HEK293 (cell line): ENCODE data around the gene EIF4G3.

Experiments used
- CTCF ChIP-seq: fragments of 450-650 bp; formaldehyde crosslinking; IDR thresholded peaks from 2 replicates; pipeline ENCODE4 v1.5.1; 2016; ENCODE audit warnings: missing biosample characterization, missing genetic modification characterization
- SETDB1 ChIP-seq: IDR thresholded peaks from one replicate; pipeline ENCODE4 v1.6.1; 2017; ENCODE audit warnings: mild to moderate bottlenecking, low read length, moderate library complexity, mixed read lengths; ENCODE audit not compliant: insufficient read length
- ZNF18 ChIP-seq: fragments of 450-650 bp; formaldehyde crosslinking; IDR thresholded peaks from 2 replicates; pipeline ENCODE4 v1.5.1; 2016; ENCODE audit warnings: missing biosample characterization, missing genetic modification characterization
- ZNF221 ChIP-seq: fragments of 450-650 bp; formaldehyde crosslinking; IDR thresholded peaks from 2 replicates; pipeline ENCODE4 v1.5.1; 2017; ENCODE audit warnings: missing biosample characterization, missing genetic modification characterization, borderline replicate concordance
- ZNF335 ChIP-seq: fragments of 450-650 bp; formaldehyde crosslinking; conservative IDR thresholded peaks from 2 replicates; pipeline ENCODE4 v1.5.1; 2016; ENCODE audit warnings: missing biosample characterization, missing genetic modification characterization
- ZNF510 ChIP-seq: fragments of 450-650 bp; formaldehyde crosslinking; IDR thresholded peaks from 2 replicates; pipeline ENCODE4 v1.5.1; 2018; ENCODE audit warnings: mild to moderate bottlenecking, missing genetic modification characterization, missing biosample characterization; ENCODE audit not compliant: insufficient replicate concordance
- ZNF555 ChIP-seq: fragments of 450-650 bp; formaldehyde crosslinking; conservative IDR thresholded peaks from 2 replicates; pipeline ENCODE4 v1.5.1; 2017; ENCODE audit warnings: missing biosample characterization, mild to moderate bottlenecking, missing genetic modification characterization, inconsistent platforms

GRCh38 chr1:21106709-21107108, 70.0 kb downstream of the EIF4G3 start:
- TF ChIP-seq ZNF221 (tag by site-specific recombination) = no peak
- no peak for TF ChIP-seq ZNF510
- no peak for TF ChIP-seq CTCF (tag by site-specific recombination)
- no peak for TF ChIP-seq ZNF18 (tag by site-specific recombination)
- TF ChIP-seq ZNF335 = no peak
- TF ChIP-seq SETDB1 = no peak
- no peak for TF ChIP-seq ZNF555
